MM.1S (cell line): ENCODE results near the gene IGDCC3.

Experiments
- CTCF ChIP-seq: fragments of 300-600 bp; sonication (generic); IDR thresholded peaks from 2 replicates; pipeline ENCODE4 v1.5.1; 2016; ENCODE audit warnings: antibody characterized with exemption, low read length, mixed read lengths
- EZH2 ChIP-seq: fragments of 300-600 bp; sonication (generic); optimal IDR thresholded peaks from 2 replicates; pipeline ENCODE3; 2017; ENCODE audit warnings: low read depth, mild to moderate bottlenecking, antibody characterized with exemption, low read length, mixed read lengths

GRCh38 chr15:65394936-65395335 lies 17.1 kb upstream of the IGDCC3 start:
- TF ChIP-seq EZH2 (no peak), CTCF (no peak)
